ENCODE results near the gene RNF224. TPM values are rescaled to one million over a fixed set of nuclear protein-coding genes. Genes with fewer than 3 reads are reported as not detected.
"Not testable (repeated sequence)": the region's sequence is repeated elsewhere in the genome, so short reads cannot be mapped to it uniquely, and the experiment has no call there.

The RNF224 gene
- total RNA-seq, 1 donor from 2014 or later = not detected

- no peak for DNase-seq (ENCODE audit: low read depth)
- H3K4me3 ChIP-seq (ENCODE audit: low read depth, low read length) = peak within 1 kb of the TSS; percentile 95
- TF ChIP-seq, protein P1, sequence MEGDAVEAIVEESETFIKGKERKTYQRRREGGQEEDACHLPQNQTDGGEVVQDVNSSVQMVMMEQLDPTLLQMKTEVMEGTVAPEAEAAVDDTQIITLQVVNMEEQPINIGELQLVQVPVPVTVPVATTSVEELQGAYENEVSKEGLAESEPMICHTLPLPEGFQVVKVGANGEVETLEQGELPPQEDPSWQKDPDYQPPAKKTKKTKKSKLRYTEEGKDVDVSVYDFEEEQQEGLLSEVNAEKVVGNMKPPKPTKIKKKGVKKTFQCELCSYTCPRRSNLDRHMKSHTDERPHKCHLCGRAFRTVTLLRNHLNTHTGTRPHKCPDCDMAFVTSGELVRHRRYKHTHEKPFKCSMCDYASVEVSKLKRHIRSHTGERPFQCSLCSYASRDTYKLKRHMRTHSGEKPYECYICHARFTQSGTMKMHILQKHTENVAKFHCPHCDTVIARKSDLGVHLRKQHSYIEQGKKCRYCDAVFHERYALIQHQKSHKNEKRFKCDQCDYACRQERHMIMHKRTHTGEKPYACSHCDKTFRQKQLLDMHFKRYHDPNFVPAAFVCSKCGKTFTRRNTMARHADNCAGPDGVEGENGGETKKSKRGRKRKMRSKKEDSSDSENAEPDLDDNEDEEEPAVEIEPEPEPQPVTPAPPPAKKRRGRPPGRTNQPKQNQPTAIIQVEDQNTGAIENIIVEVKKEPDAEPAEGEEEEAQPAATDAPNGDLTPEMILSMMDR (conservative IDR thresholded peaks at IDR 0.05; ENCODE audit: low read depth, low read length) = no peak
Measured at GRCh38 chr9:137254624-137255447, 27.5 kb downstream of the RNF224 start, which contains the start of gene NELFB. Gene NELFB, plus strand, starts transcription at chr9:137255327.

DNA sequence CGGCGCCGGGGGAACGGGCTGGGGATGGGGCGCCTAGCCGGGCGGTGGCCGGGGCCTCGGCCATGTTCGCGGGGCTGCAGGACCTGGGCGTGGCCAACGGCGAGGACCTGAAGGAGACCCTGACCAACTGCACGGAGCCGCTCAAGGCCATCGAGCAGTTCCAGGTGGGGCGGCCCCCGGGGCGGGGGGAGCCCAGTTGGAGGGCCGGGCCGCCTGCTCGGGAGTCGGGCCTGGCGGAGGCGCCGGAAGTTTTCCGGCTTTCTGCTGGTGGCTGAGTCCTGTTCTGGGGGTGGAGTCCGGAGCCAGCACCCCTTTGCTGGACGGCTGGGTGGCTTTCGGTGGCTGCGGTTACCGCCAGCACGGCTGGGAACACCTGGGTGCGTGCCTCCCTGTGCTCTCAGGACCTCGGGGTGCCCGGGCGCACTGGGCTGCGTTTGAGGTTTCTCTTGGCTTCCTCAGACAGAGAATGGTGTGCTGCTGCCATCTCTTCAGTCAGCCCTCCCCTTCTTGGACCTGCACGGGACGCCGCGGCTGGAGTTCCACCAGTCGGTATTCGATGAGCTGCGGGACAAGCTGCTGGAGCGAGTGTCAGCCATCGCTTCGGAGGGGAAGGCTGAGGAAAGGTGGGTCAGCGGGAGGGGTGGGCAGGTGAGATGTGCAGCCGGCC, 28.3 kb downstream of the RNF224 start:
- DNase-seq (ENCODE audit: low read depth) = no peak
- peak overlapping the region; percentile 95 for H3K4me3 ChIP-seq (ENCODE audit: low read depth, low read length)
- TF ChIP-seq, protein P1 (conservative IDR thresholded peaks at IDR 0.05; ENCODE audit: low read depth, low read length) = no peak

- no peak for DNase-seq (ENCODE audit: low read depth)
- TF ChIP-seq, protein P1 (conservative IDR thresholded peaks at IDR 0.05; ENCODE audit: low read depth, low read length) = no peak
- H3K4me3 ChIP-seq (ENCODE audit: low read depth, low read length) = peak overlapping the region; percentile 95
Measured at GRCh38 chr9:137256362-137256761, 29.1 kb downstream of the RNF224 start.

DNA sequence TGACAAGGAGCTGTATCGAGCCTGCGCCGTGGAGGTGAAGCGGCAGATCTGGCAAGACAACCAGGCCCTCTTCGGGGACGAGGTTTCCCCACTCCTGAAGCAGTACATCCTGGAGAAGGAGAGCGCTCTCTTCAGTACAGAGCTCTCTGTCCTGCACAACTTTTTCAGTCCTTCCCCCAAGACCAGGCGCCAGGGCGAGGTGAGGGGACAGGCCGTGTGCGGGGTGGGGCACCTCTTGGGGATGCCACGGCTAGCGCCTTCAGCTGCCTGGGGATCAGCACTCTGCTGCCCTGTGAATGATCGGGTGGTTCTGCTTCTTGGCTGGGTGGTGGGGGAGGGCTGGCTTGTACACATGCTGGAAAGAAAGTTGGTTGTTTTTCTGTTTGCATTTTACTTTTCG, 29.6 kb downstream of the RNF224 start:
- H3K4me3 ChIP-seq (ENCODE audit: low read depth, low read length) = peak overlapping the region; percentile 95
- TF ChIP-seq, protein P1 (conservative IDR thresholded peaks at IDR 0.05; ENCODE audit: low read depth, low read length) = no peak
- no peak for DNase-seq (ENCODE audit: low read depth)

DNA sequence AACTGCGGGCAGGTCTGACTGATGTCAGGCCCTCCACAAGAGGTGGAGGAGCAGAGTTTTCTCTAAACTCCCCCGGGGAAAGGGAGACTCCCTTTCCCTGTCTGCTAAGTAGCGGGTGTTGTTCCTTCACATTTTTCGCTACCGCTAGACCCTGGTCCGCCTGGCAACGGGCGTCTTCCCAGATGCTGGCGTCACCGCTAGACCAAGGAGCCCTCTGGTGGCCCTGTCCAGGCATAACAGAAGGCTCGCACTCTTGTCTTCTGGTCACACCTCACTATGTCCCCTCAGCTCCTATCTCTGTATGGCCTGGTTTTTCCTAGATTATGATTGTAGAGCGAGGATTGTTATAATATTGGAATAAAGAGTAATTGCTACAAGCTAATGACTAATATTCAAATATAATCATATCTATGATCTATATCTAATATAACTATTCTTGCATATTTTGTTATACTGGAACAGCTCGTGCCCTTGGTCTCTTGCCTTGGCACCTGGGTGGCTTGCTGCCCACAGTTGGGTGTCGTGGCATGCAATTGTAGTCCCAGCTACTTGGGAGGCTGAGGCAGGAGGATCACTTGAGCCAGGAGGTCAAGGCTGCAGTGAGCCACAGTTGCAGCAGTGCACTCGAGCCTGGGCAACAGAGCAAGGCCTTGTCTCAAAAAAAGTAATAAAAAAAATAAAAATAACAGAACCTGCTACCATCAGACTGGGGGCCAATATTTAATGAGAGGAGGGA, 35.0 kb downstream of the RNF224 start:
- DNase-seq (ENCODE audit: low read depth); H3K4me3 ChIP-seq (ENCODE audit: low read depth, low read length): not testable (repeated sequence)
- TF ChIP-seq, protein P1 (conservative IDR thresholded peaks at IDR 0.05; ENCODE audit: low read depth, low read length) = peak; percentile 51

GRCh38 chr9:137262909-137263285, 35.6 kb downstream of the RNF224 start:
- H3K4me3 ChIP-seq (ENCODE audit: low read depth, low read length) = no peak overlapping the region
- TF ChIP-seq, protein P1 (conservative IDR thresholded peaks at IDR 0.05; ENCODE audit: low read depth, low read length) = no peak
- no peak for DNase-seq (ENCODE audit: low read depth)

All from epithelial cell of proximal tubule (primary cell).